Fibroblast of lung (primary cell): ENCODE data around the gene SLC4A1.

Source experiments
- CTCF ChIP-seq, 2 donors: IDR thresholded peaks in 1 of 2; conservative IDR thresholded peaks in 1 of 2; 1 replicate in 1 of 2; 2 replicates in 1 of 2; pipeline ENCODE4 v1.5.1; 2011 to 2012; ENCODE audit warnings: low read length in 2 of 2, control low read depth in 1 of 2, inconsistent platforms in 1 of 2, low read depth in 1 of 2, mild to moderate bottlenecking in 1 of 2
- EZH2 ChIP-seq: IDR thresholded peaks from 2 replicates; pipeline ENCODE4 v1.5.1; 2012; ENCODE audit warnings: low read length, control low read depth, mild to moderate bottlenecking; ENCODE audit errors: missing control alignments

DNA sequence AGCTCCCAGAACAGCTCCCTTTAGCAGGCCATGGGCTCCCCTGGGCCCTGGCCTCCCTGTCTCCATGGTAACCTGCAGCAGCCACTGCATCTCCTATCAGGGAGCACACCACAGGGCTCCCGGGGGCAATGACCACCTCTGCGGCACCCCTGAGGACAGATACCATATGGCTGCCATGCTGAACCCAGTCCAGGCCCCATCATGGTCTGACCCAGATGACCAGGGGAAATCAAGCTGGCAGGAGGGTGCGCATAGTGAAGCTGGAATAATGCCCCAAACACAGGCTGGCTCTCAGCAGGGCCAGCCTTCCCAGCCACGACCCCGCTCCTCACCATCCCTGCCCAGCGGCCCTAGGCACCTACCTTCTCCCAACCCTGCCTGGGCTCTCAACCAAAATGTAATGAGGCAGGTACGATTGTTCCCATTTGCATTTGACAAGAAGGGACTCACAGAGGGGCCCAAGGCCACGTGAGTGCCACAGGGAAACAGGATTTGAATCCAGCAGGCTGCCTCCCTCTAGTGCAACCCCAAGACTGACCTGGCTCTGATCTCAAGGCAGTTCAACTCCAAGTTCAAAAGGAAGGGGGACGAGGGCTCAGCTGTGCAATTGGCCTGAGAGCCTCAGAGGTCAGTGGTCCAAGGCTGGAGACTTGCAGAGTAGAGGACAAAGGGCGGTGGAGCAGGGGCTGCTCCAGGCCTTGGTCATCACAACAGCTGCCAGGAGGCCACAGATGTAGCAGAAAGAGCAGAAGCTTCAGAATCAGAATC, 42.9 kb upstream of the SLC4A1 start:
- no peak for TF ChIP-seq CTCF (conservative IDR thresholded peaks at IDR 0.05 in 1 of 2, IDR thresholded peaks at IDR 0.05 in 1 of 2; ENCODE audit: low read depth in 1 of 2, low read length in 2 of 2)
- TF ChIP-seq EZH2: no peak
